ENCODE measurements around the gene RAP2B.
"Not testable (repeated sequence)": the region's sequence is repeated elsewhere in the genome, so short reads cannot be mapped to it uniquely, and the experiment has no call there.

Gene RAP2B

GRCh38 chr3:153190923-153191322 lies 28.9 kb downstream of the RAP2B start:
- Histone ChIP-seq H3K36me3 (ENCODE audit: control insufficient read depth, insufficient read depth, low read length) (no peaks in the 10 kb centered on the region), H3K27me3 (ENCODE audit: control insufficient read depth, insufficient read depth, low read length) (no peaks in the 10 kb centered on the region), H3K9me3 (ENCODE audit: control insufficient read depth, low read length) (no peaks in the 10 kb centered on the region), H3K79me2 (no peaks in the 10 kb centered on the region), H3K4me3 (ENCODE audit: low read depth, low read length) (no peak overlapping the region), H2AFZ (no peak overlapping the region), H3K9ac (no peak overlapping the region), H3K4me1 (no peaks in the 10 kb centered on the region), H3K27ac (no peak overlapping the region), H3K4me2 (ENCODE audit: low read length) (no peak overlapping the region)
- TF ChIP-seq CTCF (IDR thresholded peaks at IDR 0.05) = no peak

GRCh38 chr3:153192327-153192726 lies 30.3 kb downstream of the RAP2B start:
- H3K79me2 ChIP-seq = no peaks in the 10 kb centered on the region
- no peak overlapping the region for H2AFZ ChIP-seq
- H3K27ac ChIP-seq = no peak overlapping the region
- TF ChIP-seq CTCF (IDR thresholded peaks at IDR 0.05) = no peak
- H3K4me3 ChIP-seq (ENCODE audit: low read depth, low read length) = no peak overlapping the region
- H3K9ac ChIP-seq = no peak overlapping the region
- no peaks in the 10 kb centered on the region for H3K9me3 ChIP-seq (ENCODE audit: control insufficient read depth, low read length)
- no peaks in the 10 kb centered on the region for H3K36me3 ChIP-seq (ENCODE audit: control insufficient read depth, insufficient read depth, low read length)
- no peaks in the 10 kb centered on the region for H3K27me3 ChIP-seq (ENCODE audit: control insufficient read depth, insufficient read depth, low read length)
- no peak overlapping the region for H3K4me2 ChIP-seq (ENCODE audit: low read length)
- H3K4me1 ChIP-seq = no peaks in the 10 kb centered on the region

- H3K4me1 ChIP-seq; H3K9me3 ChIP-seq (ENCODE audit: control insufficient read depth, low read length); H3K4me3 ChIP-seq (ENCODE audit: low read depth, low read length); H2AFZ ChIP-seq; H3K27ac ChIP-seq; H3K36me3 ChIP-seq (ENCODE audit: control insufficient read depth, insufficient read depth, low read length); H3K27me3 ChIP-seq (ENCODE audit: control insufficient read depth, insufficient read depth, low read length); H3K79me2 ChIP-seq; H3K4me2 ChIP-seq (ENCODE audit: low read length); H3K9ac ChIP-seq: not testable (repeated sequence)
Measured at GRCh38 chr3:153193786-153194476, 31.9 kb downstream of the RAP2B start.

GRCh38 chr3:153195349-153195879 lies 33.4 kb downstream of the RAP2B start:
- Histone ChIP-seq H3K9ac (no peak overlapping the region), H3K4me3 (ENCODE audit: low read depth, low read length) (no peak overlapping the region), H2AFZ (no peak overlapping the region), H3K36me3 (ENCODE audit: control insufficient read depth, insufficient read depth, low read length) (no peaks in the 10 kb centered on the region), H3K9me3 (ENCODE audit: control insufficient read depth, low read length) (no peaks in the 10 kb centered on the region), H3K4me2 (ENCODE audit: low read length) (no peak overlapping the region), H3K4me1 (no peaks in the 10 kb centered on the region), H3K27ac (no peak overlapping the region), H3K79me2 (no peaks in the 10 kb centered on the region), H3K27me3 (ENCODE audit: control insufficient read depth, insufficient read depth, low read length) (no peaks in the 10 kb centered on the region)
- no peak for TF ChIP-seq CTCF (IDR thresholded peaks at IDR 0.05)

- H3K4me1 ChIP-seq = no peaks in the 10 kb centered on the region
- H3K27me3 ChIP-seq (ENCODE audit: control insufficient read depth, insufficient read depth, low read length) = no peaks in the 10 kb centered on the region
- no peaks in the 10 kb centered on the region for H3K9me3 ChIP-seq (ENCODE audit: control insufficient read depth, low read length)
- no peak overlapping the region for H2AFZ ChIP-seq
- H3K4me2 ChIP-seq (ENCODE audit: low read length) = no peak overlapping the region
- no peak overlapping the region for H3K9ac ChIP-seq
- H3K79me2 ChIP-seq = no peaks in the 10 kb centered on the region
- H3K4me3 ChIP-seq (ENCODE audit: low read depth, low read length) = no peak overlapping the region
- H3K27ac ChIP-seq = no peak overlapping the region
- no peaks in the 10 kb centered on the region for H3K36me3 ChIP-seq (ENCODE audit: control insufficient read depth, insufficient read depth, low read length)
- TF ChIP-seq CTCF (IDR thresholded peaks at IDR 0.05) = no peak
Measured at GRCh38 chr3:153209596-153209995, 47.6 kb downstream of the RAP2B start.

All from parathyroid adenoma (tissue), 2 donors.